K562 (cell line): ENCODE measurements around the gene EFS. TPM values are rescaled to one million over a fixed set of nuclear protein-coding genes. Genes with fewer than 3 reads are reported as not detected.
A peak's percentile ranks its signal among the peaks of the same experiment; 100 is the strongest.

Source experiments
- ATF2 ChIP-seq: sonication (generic); formaldehyde crosslinking; IDR thresholded peaks from 2 replicates; pipeline ENCODE4 v1.8.1; 2022; ENCODE audit warnings: missing genetic modification reagents
- BRD9 ChIP-seq: fragments of 450-650 bp; IDR thresholded peaks from 2 replicates; pipeline ENCODE4 v1.6.1; 2018; ENCODE audit warnings: low read depth; ENCODE audit not compliant: partially characterized antibody
- BRF1 ChIP-seq: IDR thresholded peaks from 3 replicates; pipeline ENCODE4 v1.6.1; 2011; ENCODE audit warnings: borderline replicate concordance, mild to moderate bottlenecking; ENCODE audit not compliant: insufficient read length; ENCODE audit errors: extremely low read depth
- CBX8 ChIP-seq: fragments of 200-600 bp; sonication (generic); IDR thresholded peaks from 2 replicates; pipeline ENCODE4 v1.6.1; 2012; ENCODE audit warnings: borderline replicate concordance, mixed run types, low read depth, mild to moderate bottlenecking, moderate library complexity, mixed read lengths, low read length, control low read depth, inconsistent platforms; ENCODE audit not compliant: poor library complexity, severe bottlenecking; ENCODE audit errors: extremely low read depth
- CC2D1A ChIP-seq: fragments of 450-650 bp; IDR thresholded peaks from 2 replicates; pipeline ENCODE4 v1.6.1; 2017; ENCODE audit warnings: mild to moderate bottlenecking
- ELK1 ChIP-seq: sonication (generic); formaldehyde crosslinking; IDR thresholded peaks from 2 replicates; pipeline ENCODE4 v1.8.1; 2022; ENCODE audit warnings: missing genetic modification reagents
- EWSR1 ChIP-seq: fragments of 450-650 bp; IDR thresholded peaks from 2 replicates; pipeline ENCODE4 v1.6.1; 2018; ENCODE audit warnings: borderline replicate concordance, mild to moderate bottlenecking, low read depth, moderate library complexity; ENCODE audit not compliant: partially characterized antibody
- MITF ChIP-seq: IDR thresholded peaks from 2 replicates; pipeline ENCODE4 v1.6.1; 2014; ENCODE audit warnings: antibody characterized with exemption
- NONO ChIP-seq, 2 experiments: fragments of 200-400 bp in 1 of 2; fragments of 450-650 bp in 1 of 2; formaldehyde crosslinking in 1 of 2; IDR thresholded peaks; 2 replicates each; pipeline ENCODE4 v1.6.1; 2017; ENCODE audit warnings: low read depth in 2 of 2, mild to moderate bottlenecking in 2 of 2, moderate library complexity in 2 of 2, low read length in 1 of 2
- PREB ChIP-seq: sonication (generic); formaldehyde crosslinking; IDR thresholded peaks from 2 replicates; pipeline ENCODE4 v1.8.1; 2023; ENCODE audit warnings: mild to moderate bottlenecking, missing genetic modification reagents
- PTBP1 ChIP-seq: fragments of 200-400 bp; formaldehyde crosslinking; IDR thresholded peaks from 2 replicates; pipeline ENCODE4 v1.6.1; 2017; ENCODE audit warnings: low read depth, low read length
- SMARCA5 ChIP-seq: fragments of 450-650 bp; IDR thresholded peaks from 2 replicates; pipeline ENCODE4 v1.6.1; 2016
- TRIM25 ChIP-seq: fragments of 450-650 bp; IDR thresholded peaks from 2 replicates; pipeline ENCODE4 v1.7.0; 2016; ENCODE audit warnings: borderline replicate concordance
- ZBTB17 ChIP-seq: fragments of 450-650 bp; formaldehyde crosslinking; IDR thresholded peaks from 2 replicates; pipeline ENCODE4 v1.4.0; 2020; ENCODE audit warnings: mild to moderate bottlenecking
- ZBTB9 ChIP-seq: fragments of 450-650 bp; formaldehyde crosslinking; IDR thresholded peaks from 2 replicates; pipeline ENCODE4 v1.4.0; 2020; ENCODE audit warnings: mild to moderate bottlenecking, moderate library complexity
- ZNF143 ChIP-seq: sonication (generic); formaldehyde crosslinking; IDR thresholded peaks from 2 replicates; pipeline ENCODE4 v1.9.0; 2022; ENCODE audit warnings: mild to moderate bottlenecking, missing genetic modification reagents
- ZNF512 ChIP-seq: IDR thresholded peaks from 2 replicates; pipeline ENCODE4 v1.6.1; 2016; ENCODE audit warnings: missing genetic modification characterization, missing compliant biosample characterization
- polyA plus RNA-seq, 8 experiments: library from polyadenylated mRNA; depleted of rRNA in 4 of 8; stranded (reverse) in 5 of 8; unstranded in 3 of 8; fragments of >200 nt; fragmentation: Nextera tagmentation in 2 of 8; fragmentation: Illumina TruSeq in 1 of 8; extraction: Ambion mirVana in 2 of 8; extraction: Trizol in 1 of 8; gene quantifications; 2 replicates each; pipeline versions ENCODE4 v1.2.1 to v1.2.3, GENCODE V29; 2011 to 2014; ENCODE audit warnings: inconsistent platforms in 1 of 8, missing spikeins in 1 of 8
- total RNA-seq, 7 experiments: library from RNA; depleted of rRNA in 6 of 7; stranded (reverse); fragments of >200 nt in 6 of 7; fragmentation: Illumina TruSeq in 2 of 7; extraction: Trizol in 2 of 7; gene quantifications; 2 replicates each; pipeline versions ENCODE4 v1.2.1 to v1.2.3, GENCODE V29; 2011 to 2021; ENCODE audit warnings: low replicate concordance in 1 of 7

EFS gene
- total and polyA plus RNA-seq, 9 of the 15 experiments (the other 6 are each of a cell fraction or from before 2014, with no cell fraction given) = 0.01 to 0.03 TPM; not detected in 7

GRCh38 chr14:23306412-23307145, 58.4 kb downstream of the EFS start, which contains the start of gene BCL2L2 (continued):
- no peak for TF ChIP-seq ZBTB9
- no peak for TF ChIP-seq BRF1
- peak; percentile 9 for TF ChIP-seq ZBTB17 (CRISPR knock-in tag)
- no peak for TF ChIP-seq TRIM25
- no peak for TF ChIP-seq BRD9
- no peak for TF ChIP-seq MITF
- TF ChIP-seq NONO (IDR thresholded peaks at IDR 0.05; ENCODE audit: low read depth in 2 of 2, low read length in 1 of 2) = no peak
- TF ChIP-seq PREB (CRISPR knock-in tag) = no peak
- TF ChIP-seq CBX8 = no peak
- TF ChIP-seq ELK1 (CRISPR knock-in tag) = no peak
- no peak for TF ChIP-seq ATF2 (CRISPR knock-in tag)
- TF ChIP-seq ZNF143 (CRISPR knock-in tag) = no peak
- no peak for TF ChIP-seq PTBP1
- TF ChIP-seq ZNF512 (tag) = no peak
- no peak for TF ChIP-seq SMARCA5
- no peak for TF ChIP-seq CC2D1A
- no peak for TF ChIP-seq EWSR1
